HEK293 (cell line): ENCODE data around the gene THSD4.

Source experiments
- CTCF ChIA-PET: fragments of 350-600 bp; formaldehyde crosslinking; extraction: SDS; loops from one replicate; lab custom pipeline; 2021; ENCODE audit warnings: antibody characterized with exemption; lab: Yijun Ruan, JAX
- POLR2A ChIA-PET: fragments of 300-600 bp; formaldehyde crosslinking; extraction: SDS; loops from one replicate; lab custom pipeline; 2020; ENCODE audit warnings: antibody characterized with exemption, inconsistent platforms; lab: Yijun Ruan, JAX
- H3K27ac ChIP-seq: fragments of 200-500 bp; sonication (Bioruptor generic); 2 replicates; pipeline ENCODE4 v1.5.1; 2014; ENCODE audit warnings: low read depth, low read length, control low read depth, inconsistent platforms; ENCODE audit errors: extremely low read depth
- H3K36me3 ChIP-seq, 2 experiments: fragments of 200-500 bp in 1 of 2; sonication (Bioruptor generic) in 1 of 2; 1 replicate in 1 of 2; 2 replicates in 1 of 2; pipeline ENCODE4 v1.5.1; 2014 to 2017; ENCODE audit warnings: inconsistent platforms in 2 of 2, low read length in 2 of 2; ENCODE audit not compliant: control insufficient read depth in 2 of 2, insufficient read depth in 1 of 2
- H3K4me1 ChIP-seq: fragments of 200-500 bp; sonication (Bioruptor generic); 2 replicates; pipeline ENCODE4 v1.5.1; 2014; ENCODE audit warnings: mild to moderate bottlenecking, low read length, inconsistent platforms; ENCODE audit not compliant: control insufficient read depth, insufficient read depth
- H3K4me3 ChIP-seq: 2 replicates; pipeline ENCODE4 v1.5.1; 2011; ENCODE audit warnings: low read depth, mild to moderate bottlenecking, control low read depth, low read length, moderate library complexity
- H3K9me3 ChIP-seq: fragments of 200-500 bp; sonication (Bioruptor generic); 2 replicates; pipeline ENCODE4 v1.5.1; 2014; ENCODE audit warnings: low read depth, low read length, inconsistent platforms; ENCODE audit not compliant: control insufficient read depth, insufficient read depth
- EGR2 ChIP-seq: fragments of 450-650 bp; formaldehyde crosslinking; IDR thresholded peaks from 2 replicates; pipeline ENCODE4 v1.5.1; 2016; ENCODE audit warnings: low read depth, missing biosample characterization, missing genetic modification characterization
- HOXA7 ChIP-seq: sonication (generic); formaldehyde crosslinking; IDR thresholded peaks from 2 replicates; pipeline ENCODE4 v1.8.1; 2022; ENCODE audit warnings: missing genetic modification reagents, borderline replicate concordance
- ZBTB48 ChIP-seq: fragments of 450-650 bp; formaldehyde crosslinking; IDR thresholded peaks from 2 replicates; pipeline ENCODE4 v1.5.1; 2016; ENCODE audit warnings: missing biosample characterization, missing genetic modification characterization
- ZBTB7A ChIP-seq: fragments of 450-650 bp; formaldehyde crosslinking; IDR thresholded peaks from 2 replicates; pipeline ENCODE4 v1.5.1; 2016; ENCODE audit warnings: low read depth, missing biosample characterization, missing genetic modification characterization
- ZFHX2 ChIP-seq: fragments of 450-650 bp; formaldehyde crosslinking; conservative IDR thresholded peaks from 2 replicates; pipeline ENCODE4 v1.5.1; 2016; ENCODE audit warnings: missing biosample characterization, missing genetic modification characterization
- ZFP3 ChIP-seq: fragments of 450-650 bp; formaldehyde crosslinking; IDR thresholded peaks from 2 replicates; pipeline ENCODE4 v1.5.1; 2016; ENCODE audit warnings: low read depth, missing biosample characterization, missing genetic modification characterization
- ZFP37 ChIP-seq: fragments of 450-650 bp; formaldehyde crosslinking; IDR thresholded peaks from 2 replicates; pipeline ENCODE4 v1.5.1; 2016; ENCODE audit warnings: missing biosample characterization, missing genetic modification characterization
- ZNF19 ChIP-seq: fragments of 450-650 bp; formaldehyde crosslinking; IDR thresholded peaks from 2 replicates; pipeline ENCODE4; 2016; ENCODE audit warnings: missing biosample characterization, missing genetic modification characterization, low read depth
- ZNF202 ChIP-seq: fragments of 450-650 bp; formaldehyde crosslinking; IDR thresholded peaks from 2 replicates; pipeline ENCODE4 v1.5.1; 2016; ENCODE audit warnings: missing biosample characterization, missing genetic modification characterization, borderline replicate concordance
- ZNF239 ChIP-seq: fragments of 450-650 bp; formaldehyde crosslinking; IDR thresholded peaks from 2 replicates; pipeline ENCODE4 v1.5.1; 2016; ENCODE audit warnings: missing biosample characterization, missing genetic modification characterization
- ZNF248 ChIP-seq: fragments of 450-650 bp; formaldehyde crosslinking; IDR thresholded peaks from 2 replicates; pipeline ENCODE4 v1.5.1; 2017; ENCODE audit warnings: missing biosample characterization, missing genetic modification characterization
- ZNF311 ChIP-seq: fragments of 450-650 bp; formaldehyde crosslinking; IDR thresholded peaks from 2 replicates; pipeline ENCODE4 v1.5.1; 2017; ENCODE audit warnings: missing biosample characterization, missing genetic modification characterization, borderline replicate concordance
- ZNF341 ChIP-seq: fragments of 450-650 bp; formaldehyde crosslinking; IDR thresholded peaks from 2 replicates; pipeline ENCODE4; 2016; ENCODE audit warnings: low read depth, missing biosample characterization, missing genetic modification characterization
- ZNF37A ChIP-seq: fragments of 450-650 bp; IDR thresholded peaks from 2 replicates; pipeline ENCODE4 v1.5.1; 2018; ENCODE audit warnings: missing biosample characterization, missing genetic modification characterization
- ZNF391 ChIP-seq: fragments of 450-650 bp; formaldehyde crosslinking; IDR thresholded peaks from 2 replicates; pipeline ENCODE4 v1.5.1; 2016; ENCODE audit warnings: low read depth, missing biosample characterization, missing genetic modification characterization, borderline replicate concordance
- ZNF404 ChIP-seq: fragments of 450-650 bp; formaldehyde crosslinking; IDR thresholded peaks from 2 replicates; pipeline ENCODE4 v1.5.1; 2017; ENCODE audit warnings: missing biosample characterization, missing genetic modification characterization
- ZNF433 ChIP-seq: fragments of 450-650 bp; formaldehyde crosslinking; IDR thresholded peaks from 2 replicates; pipeline ENCODE4 v1.5.1; 2016; ENCODE audit warnings: missing biosample characterization, missing genetic modification characterization, low read depth
- ZNF548 ChIP-seq: fragments of 450-650 bp; formaldehyde crosslinking; IDR thresholded peaks from 2 replicates; pipeline ENCODE4 v1.5.1; 2016; ENCODE audit warnings: missing biosample characterization, missing genetic modification characterization
- ZNF558 ChIP-seq: fragments of 450-650 bp; formaldehyde crosslinking; IDR thresholded peaks from 2 replicates; pipeline ENCODE4 v1.5.1; 2016; ENCODE audit warnings: missing biosample characterization, missing genetic modification characterization
- ZNF785 ChIP-seq: fragments of 450-650 bp; formaldehyde crosslinking; IDR thresholded peaks from 2 replicates; pipeline ENCODE4 v1.5.1; 2016; ENCODE audit warnings: missing biosample characterization, missing genetic modification characterization
- TF ChIP-seq, protein P1 (sequence below): fragments of 450-650 bp; formaldehyde crosslinking; IDR thresholded peaks from 2 replicates; pipeline ENCODE4 v1.5.1; 2016; ENCODE audit warnings: missing biosample characterization, missing genetic modification characterization
- TF ChIP-seq, protein P2 (sequence below): fragments of 450-650 bp; formaldehyde crosslinking; IDR thresholded peaks from 2 replicates; pipeline ENCODE4 v1.5.1; 2016; ENCODE audit warnings: missing biosample characterization, missing genetic modification characterization

Gene THSD4

DNA sequence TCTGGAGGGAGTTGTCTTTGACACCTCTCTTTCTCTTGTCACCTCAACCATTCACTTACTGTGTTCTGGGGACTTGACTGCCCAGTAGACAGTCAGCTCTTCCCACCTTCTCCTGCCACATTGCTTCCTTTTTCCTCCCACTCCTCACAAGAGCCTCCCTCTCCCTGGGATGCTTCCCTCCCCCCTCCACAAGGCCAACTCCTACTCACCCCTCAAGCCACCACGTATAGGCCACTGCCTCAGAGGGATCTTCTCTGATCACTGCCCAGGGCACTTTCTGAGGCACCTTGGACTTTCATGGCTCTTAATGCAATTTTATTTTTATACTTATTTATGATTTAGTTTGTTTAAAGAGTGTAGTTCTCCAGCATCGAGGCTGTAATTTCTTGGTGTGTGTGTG, 23.2 kb downstream of the THSD4 start:
- Histone ChIP-seq H3K4me1 (no peaks in the 10 kb centered on the region), H3K36me3 (no peaks in the 10 kb centered on the region), H3K27ac (no peak overlapping the region), H3K4me3 (no peak overlapping the region), H3K9me3 (no peaks in the 10 kb centered on the region)
- TF ChIP-seq ZFP3 (peak; percentile 53; the same call in 1 of the 2 replicates), EGR2 (tag by site-specific recombination) (peak; percentile 96), ZNF433 (tag by site-specific recombination) (no peak), ZBTB48 (tag by site-specific recombination) (no peak), ZNF341 (tag by site-specific recombination) (no peak), ZFHX2 (peak; percentile 96)
- POLR2A ChIA-PET, result no interaction called here
- CTCF ChIA-PET, result no interaction called here

DNA sequence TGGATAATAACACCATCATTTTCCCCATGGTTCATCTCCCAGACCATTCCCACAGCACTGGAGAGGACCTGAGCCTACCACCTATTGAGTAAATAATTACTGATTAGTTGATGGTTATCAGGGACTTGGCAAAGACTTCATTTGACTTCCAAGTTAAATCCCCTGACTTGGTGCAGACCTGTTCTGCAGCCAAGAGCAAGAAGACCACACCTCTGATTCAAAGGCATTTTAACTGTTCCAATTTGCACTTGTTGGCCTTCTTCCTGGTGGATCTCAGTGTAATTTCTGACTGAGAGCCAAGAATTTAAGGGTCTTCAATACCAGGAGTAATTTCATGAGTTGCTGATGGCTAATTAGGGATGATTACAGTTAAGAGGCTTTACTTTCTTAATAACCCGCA, 24.0 kb downstream of the THSD4 start:
- no peak overlapping the region for H3K4me3 ChIP-seq
- ChIA-PET CTCF (no interaction called here), POLR2A (no interaction called here)
- H3K9me3 ChIP-seq, result no peaks in the 10 kb centered on the region
- H3K27ac ChIP-seq, result no peak overlapping the region
- H3K36me3 ChIP-seq, result no peaks in the 10 kb centered on the region
- no peaks in the 10 kb centered on the region for H3K4me1 ChIP-seq
- TF ChIP-seq, protein P1, sequence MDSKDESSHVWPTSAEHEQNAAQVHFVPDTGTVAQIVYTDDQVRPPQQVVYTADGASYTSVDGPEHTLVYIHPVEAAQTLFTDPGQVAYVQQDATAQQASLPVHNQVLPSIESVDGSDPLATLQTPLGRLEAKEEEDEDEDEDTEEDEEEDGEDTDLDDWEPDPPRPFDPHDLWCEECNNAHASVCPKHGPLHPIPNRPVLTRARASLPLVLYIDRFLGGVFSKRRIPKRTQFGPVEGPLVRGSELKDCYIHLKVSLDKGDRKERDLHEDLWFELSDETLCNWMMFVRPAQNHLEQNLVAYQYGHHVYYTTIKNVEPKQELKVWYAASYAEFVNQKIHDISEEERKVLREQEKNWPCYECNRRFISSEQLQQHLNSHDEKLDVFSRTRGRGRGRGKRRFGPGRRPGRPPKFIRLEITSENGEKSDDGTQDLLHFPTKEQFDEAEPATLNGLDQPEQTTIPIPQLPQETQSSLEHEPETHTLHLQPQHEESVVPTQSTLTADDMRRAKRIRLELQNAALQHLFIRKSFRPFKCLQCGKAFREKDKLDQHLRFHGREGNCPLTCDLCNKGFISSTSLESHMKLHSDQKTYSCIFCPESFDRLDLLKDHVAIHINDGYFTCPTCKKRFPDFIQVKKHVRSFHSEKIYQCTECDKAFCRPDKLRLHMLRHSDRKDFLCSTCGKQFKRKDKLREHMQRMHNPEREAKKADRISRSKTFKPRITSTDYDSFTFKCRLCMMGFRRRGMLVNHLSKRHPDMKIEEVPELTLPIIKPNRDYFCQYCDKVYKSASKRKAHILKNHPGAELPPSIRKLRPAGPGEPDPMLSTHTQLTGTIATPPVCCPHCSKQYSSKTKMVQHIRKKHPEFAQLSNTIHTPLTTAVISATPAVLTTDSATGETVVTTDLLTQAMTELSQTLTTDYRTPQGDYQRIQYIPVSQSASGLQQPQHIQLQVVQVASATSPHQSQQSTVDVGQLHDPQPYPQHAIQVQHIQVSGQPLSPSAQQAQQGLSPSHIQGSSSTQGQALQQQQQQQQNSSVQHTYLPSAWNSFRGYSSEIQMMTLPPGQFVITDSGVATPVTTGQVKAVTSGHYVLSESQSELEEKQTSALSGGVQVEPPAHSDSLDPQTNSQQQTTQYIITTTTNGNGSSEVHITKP (tag by site-specific recombination), result peak; percentile 52
- no peak for TF ChIP-seq ZBTB7A (tag by site-specific recombination)
- TF ChIP-seq, all 188 proteins: peak for 1

DNA sequence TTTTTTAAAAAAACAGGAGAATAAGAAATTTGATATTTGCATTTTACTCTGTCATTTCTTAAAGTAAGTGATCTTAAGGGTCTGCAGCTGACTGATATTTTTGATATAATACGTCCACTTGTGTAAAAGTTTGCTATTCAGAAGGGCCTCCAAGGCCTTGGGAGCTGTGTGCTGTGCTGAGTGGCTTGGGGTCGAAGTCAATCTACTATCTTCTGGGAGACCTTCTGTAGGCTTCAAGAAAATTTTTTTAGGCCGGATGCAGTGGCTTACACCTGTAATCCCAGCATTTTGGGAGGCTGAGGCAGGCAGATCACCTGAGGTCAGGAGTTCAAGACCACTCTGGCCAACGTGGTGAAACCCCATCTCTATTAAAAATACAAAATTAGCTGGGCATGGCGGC, 26.3 kb downstream of the THSD4 start:
- H3K9me3 ChIP-seq, result no peaks in the 10 kb centered on the region
- TF ChIP-seq ZNF248 (tag by site-specific recombination) (no peak), ZNF558 (no peak), ZNF391 (tag by site-specific recombination) (no peak), ZNF37A (tag by site-specific recombination) (no peak), ZFP37 (no peak), ZNF311 (tag by site-specific recombination) (no peak), HOXA7 (no peak), ZNF239 (tag by site-specific recombination) (no peak), ZNF404 (tag by site-specific recombination) (no peak), ZNF202 (tag by site-specific recombination) (no peak), ZFP3 (no peak), ZNF548 (tag by site-specific recombination) (no peak), ZNF785 (no peak), ZNF19 (tag by site-specific recombination) (no peak)
- TF ChIP-seq, protein P2, sequence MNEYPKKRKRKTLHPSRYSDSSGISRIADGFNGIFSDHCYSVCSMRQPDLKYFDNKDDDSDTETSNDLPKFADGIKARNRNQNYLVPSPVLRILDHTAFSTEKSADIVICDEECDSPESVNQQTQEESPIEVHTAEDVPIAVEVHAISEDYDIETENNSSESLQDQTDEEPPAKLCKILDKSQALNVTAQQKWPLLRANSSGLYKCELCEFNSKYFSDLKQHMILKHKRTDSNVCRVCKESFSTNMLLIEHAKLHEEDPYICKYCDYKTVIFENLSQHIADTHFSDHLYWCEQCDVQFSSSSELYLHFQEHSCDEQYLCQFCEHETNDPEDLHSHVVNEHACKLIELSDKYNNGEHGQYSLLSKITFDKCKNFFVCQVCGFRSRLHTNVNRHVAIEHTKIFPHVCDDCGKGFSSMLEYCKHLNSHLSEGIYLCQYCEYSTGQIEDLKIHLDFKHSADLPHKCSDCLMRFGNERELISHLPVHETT (tag by site-specific recombination), result no peak
- TF ChIP-seq, protein P1 (tag by site-specific recombination), result no peak
- no peak overlapping the region for H3K4me3 ChIP-seq
- no peak overlapping the region for H3K27ac ChIP-seq
- no peaks in the 10 kb centered on the region for H3K36me3 ChIP-seq
- H3K4me1 ChIP-seq, result no peaks in the 10 kb centered on the region
- ChIA-PET POLR2A (no interaction called here), CTCF (interaction anchor here (0.5 to 0.7 kb wide), 2 partner anchors 222 to 231 kb away, joined by 3 to 7 read pairs; no protein-coding TSS in a partner anchor)
